ENCODE data around the gene ZNF219. TPM values are rescaled to one million over a fixed set of nuclear protein-coding genes. Genes with fewer than 3 reads are reported as not detected.

Gene ZNF219
- total and polyA plus RNA-seq, 2 of the 13 experiments (the other 11 are each of a cell fraction or from before 2014, with no cell fraction given): 34.5 to 36.6 TPM

- no peak for TF ChIP-seq FOXO4 (CRISPR knock-in tag; conservative IDR thresholded peaks at IDR 0.05)
- TF ChIP-seq PAX8 (CRISPR knock-in tag; IDR thresholded peaks at IDR 0.05; ENCODE audit: borderline replicate concordance): no peak
- no peak for TF ChIP-seq ZNF326 (CRISPR knock-in tag; IDR thresholded peaks at IDR 0.05; ENCODE audit: borderline replicate concordance)
- peak; percentile 10; the same call in 1 of the 2 replicates for TF ChIP-seq ZNF788 (CRISPR knock-in tag; IDR thresholded peaks at IDR 0.05; ENCODE audit: borderline replicate concordance)
- peak; percentile 44 for TF ChIP-seq PHF5A (CRISPR knock-in tag; IDR thresholded peaks at IDR 0.05; ENCODE audit: low read depth, unreplicated experiment)
- no peak for TF ChIP-seq KDM1A (CRISPR knock-in tag; IDR thresholded peaks at IDR 0.05)
- peak; percentile 61; the same call in 1 of the 2 replicates for TF ChIP-seq HNF1B (CRISPR knock-in tag; IDR thresholded peaks at IDR 0.05)
- peak; percentile 53; the same call in 1 of the 2 replicates for TF ChIP-seq NKX3-1 (CRISPR knock-in tag; IDR thresholded peaks at IDR 0.05)
- TF ChIP-seq ZBTB40 (IDR thresholded peaks at IDR 0.05): no peak
- TF ChIP-seq ZBTB40 (CRISPR knock-in tag; IDR thresholded peaks at IDR 0.05): peak; percentile 69
- TF ChIP-seq FOXP4 (CRISPR knock-in tag; IDR thresholded peaks at IDR 0.05): no peak; the same call in 1 of the 2 replicates
- TF ChIP-seq NR2C2 (CRISPR knock-in tag; IDR thresholded peaks at IDR 0.05; ENCODE audit: borderline replicate concordance): peak; percentile 51; the same call in 1 of the 2 replicates
- no peak for TF ChIP-seq ATRX (CRISPR knock-in tag; IDR thresholded peaks at IDR 0.05; ENCODE audit: borderline replicate concordance)
- TF ChIP-seq ZFP90 (CRISPR knock-in tag; IDR thresholded peaks at IDR 0.05; ENCODE audit: borderline replicate concordance): peak; percentile 84; the same call in 1 of the 2 replicates
- TF ChIP-seq HNRNPH1 (optimal IDR thresholded peaks at IDR 0.05; ENCODE audit: low read depth, low read length): no peak
Observed at GRCh38 chr14:21070610-21071224, 27.7 kb downstream of the ZNF219 start (continued).

Data from HepG2 (cell line).